ENCODE results near the gene ZFAND6. TPM values are rescaled to one million over a fixed set of nuclear protein-coding genes. Genes with fewer than 3 reads are reported as not detected.
"Not testable (repeated sequence)": the region's sequence is repeated elsewhere in the genome, so short reads cannot be mapped to it uniquely, and the experiment has no call there.

ZFAND6 gene
- total RNA-seq, 1 experiment from 2014 or later, result 89.7 TPM

GRCh38 chr15:80017139-80017538 lies 42.3 kb upstream of the ZFAND6 start:
- H2BK5ac ChIP-seq (ENCODE audit: insufficient read length, low read length); H3K79me2 ChIP-seq (ENCODE audit: insufficient read depth, low read length); H2BK15ac ChIP-seq (ENCODE audit: low read depth, low read length); H3K9me3 Mint-ChIP-seq; H2BK20ac ChIP-seq (ENCODE audit: low read depth, low read length, poor library complexity, severe bottlenecking); DNase-seq; H2AFZ ChIP-seq (ENCODE audit: low read length); H3K27ac Mint-ChIP-seq; H3K23me2 ChIP-seq (ENCODE audit: insufficient read length, low read depth, low read length, poor library complexity, severe bottlenecking); H3T11ph ChIP-seq (ENCODE audit: low read length); H3K14ac ChIP-seq (ENCODE audit: insufficient read depth, low read length); H3K4me1 Mint-ChIP-seq; H2BK120ac ChIP-seq (ENCODE audit: low read depth, low read length, poor library complexity, severe bottlenecking); H3K36me3 Mint-ChIP-seq (ENCODE audit: insufficient read depth in 1 of 3, low read depth in 3 of 3); H3K9ac ChIP-seq (ENCODE audit: extremely low read depth, insufficient read length, low read length); H4K91ac ChIP-seq (ENCODE audit: insufficient read length, low read depth, low read length); H3K79me1 ChIP-seq (ENCODE audit: insufficient read depth, low read depth, low read length, poor library complexity, severe bottlenecking); H3K27me3 ChIP-seq (ENCODE audit: insufficient read depth, low read length); H2BK12ac ChIP-seq (ENCODE audit: insufficient read length, low read depth, low read length); H3K4me3 Mint-ChIP-seq; H3K56ac ChIP-seq (ENCODE audit: insufficient read length, low read depth, low read length); H3K23ac ChIP-seq (ENCODE audit: insufficient read length, low read depth, low read length); H4K5ac ChIP-seq (ENCODE audit: insufficient read length, low read depth, low read length); H3K4ac ChIP-seq (ENCODE audit: low read depth, low read length); H3K4me1 ChIP-seq (ENCODE audit: insufficient read depth, low read length); H4K20me1 ChIP-seq (ENCODE audit: control insufficient read depth, insufficient read depth, insufficient read length); H3K27me3 Mint-ChIP-seq (ENCODE audit: low read depth); H3K4me2 ChIP-seq (ENCODE audit: insufficient read depth, insufficient read length, low read length); H2AK5ac ChIP-seq (ENCODE audit: insufficient read length, low read length); H3K27ac ChIP-seq (ENCODE audit: insufficient read length, low read depth, low read length); H4K8ac ChIP-seq (replicated peaks; ENCODE audit: insufficient read length, low read depth, low read length); H3K9me3 ChIP-seq (ENCODE audit: control insufficient read depth, low read depth, low read length); H3K18ac ChIP-seq (ENCODE audit: insufficient read length, low read depth, low read length): not testable (repeated sequence)
- no CpG with 5 or more reads among the region's 8 CpGs for WGBS (ENCODE audit: extremely low coverage, insufficient read length, low lambda C conversion rate)

Measured in H9 (cell line).